ES-I3 (cell line): ENCODE measurements around the gene PLK5.
"Not testable (repeated sequence)": the region's sequence is repeated elsewhere in the genome, so short reads cannot be mapped to it uniquely, and the experiment has no call there.

Source experiments
- H3K36me3 ChIP-seq: 2 replicates; pipeline ENCODE4 v1.6.1; 2013; ENCODE audit warnings: mild to moderate bottlenecking, low read length, control low read depth, moderate library complexity; ENCODE audit not compliant: insufficient read depth
- H3K4me1 ChIP-seq: 2 replicates; pipeline ENCODE4 v1.6.1; 2013; ENCODE audit warnings: mild to moderate bottlenecking, control low read depth, low read length; ENCODE audit not compliant: insufficient read depth
- H3K9ac ChIP-seq: 2 replicates; pipeline ENCODE4 v1.6.1; 2013; ENCODE audit warnings: low read depth, mild to moderate bottlenecking, low read length, moderate library complexity
- H3K9me3 ChIP-seq: 2 replicates; pipeline ENCODE4 v1.6.1; 2013; ENCODE audit warnings: mild to moderate bottlenecking, low read length, moderate library complexity; ENCODE audit not compliant: control insufficient read depth, insufficient read depth

PLK5 gene

GRCh38 chr19:1535699-1536098 lies 11.8 kb downstream of the PLK5 start:
- H3K36me3 ChIP-seq, H3K9ac ChIP-seq, H3K9me3 ChIP-seq, H3K4me1 ChIP-seq: not testable (repeated sequence)

GRCh38 chr19:1538978-1539377 lies 15.1 kb downstream of the PLK5 start:
- Histone ChIP-seq H3K9me3 (no peaks in the 10 kb centered on the region), H3K9ac (no peak overlapping the region), H3K4me1 (no peaks in the 10 kb centered on the region), H3K36me3 (no peaks in the 10 kb centered on the region)

- not testable (repeated sequence) for H3K36me3 ChIP-seq, H3K9ac ChIP-seq, H3K9me3 ChIP-seq, H3K4me1 ChIP-seq
Observed at GRCh38 chr19:1539749-1540148, 15.9 kb downstream of the PLK5 start.

- Histone ChIP-seq H3K9ac (peak overlapping the region; percentile 12; the same call in 1 of the 2 replicates), H3K4me1 (no peaks in the 10 kb centered on the region), H3K9me3 (no peaks in the 10 kb centered on the region), H3K36me3 (no peaks in the 10 kb centered on the region)
Observed at GRCh38 chr19:1540365-1540925, 16.6 kb downstream of the PLK5 start.

GRCh38 chr19:1549332-1549945 lies 25.6 kb downstream of the PLK5 start:
- Histone ChIP-seq H3K36me3 (no peaks in the 10 kb centered on the region), H3K4me1 (no peaks in the 10 kb centered on the region), H3K9ac (no peak overlapping the region), H3K9me3 (no peaks in the 10 kb centered on the region)

- Histone ChIP-seq H3K9ac (no peak overlapping the region), H3K9me3 (no peaks in the 10 kb centered on the region), H3K4me1 (no peaks in the 10 kb centered on the region), H3K36me3 (no peaks in the 10 kb centered on the region)
Observed at GRCh38 chr19:1551068-1552040, 27.5 kb downstream of the PLK5 start.

- Histone ChIP-seq H3K36me3 (no peaks in the 10 kb centered on the region), H3K9ac (no peak overlapping the region), H3K9me3 (no peaks in the 10 kb centered on the region), H3K4me1 (no peaks in the 10 kb centered on the region)
Observed at GRCh38 chr19:1553415-1553814, 29.5 kb downstream of the PLK5 start.

GRCh38 chr19:1554968-1555367 lies 31.1 kb downstream of the PLK5 start:
- H3K9me3 ChIP-seq, result no peaks in the 10 kb centered on the region
- H3K4me1 ChIP-seq, result no peaks in the 10 kb centered on the region
- H3K9ac ChIP-seq, result no peak overlapping the region
- H3K36me3 ChIP-seq, result no peaks in the 10 kb centered on the region

- no peaks in the 10 kb centered on the region for H3K4me1 ChIP-seq
- no peaks in the 10 kb centered on the region for H3K9me3 ChIP-seq
- no peak overlapping the region for H3K9ac ChIP-seq
- no peaks in the 10 kb centered on the region for H3K36me3 ChIP-seq
Observed at GRCh38 chr19:1555487-1556389, 31.9 kb downstream of the PLK5 start.

- Histone ChIP-seq H3K36me3 (no peaks in the 10 kb centered on the region), H3K9ac (no peak overlapping the region)
Observed at GRCh38 chr19:1556390-1557070, 32.7 kb downstream of the PLK5 start.

GRCh38 chr19:1558552-1558951 lies 34.7 kb downstream of the PLK5 start:
- Histone ChIP-seq H3K4me1 (no peaks in the 10 kb centered on the region), H3K9ac (no peak overlapping the region), H3K9me3 (no peaks in the 10 kb centered on the region), H3K36me3 (no peaks in the 10 kb centered on the region)

More at GRCh38 chr19:1556390-1557070, 32.7 kb downstream of the PLK5 start:
- Histone ChIP-seq H3K9me3 (no peaks in the 10 kb centered on the region), H3K4me1 (no peaks in the 10 kb centered on the region)

- no peaks in the 10 kb centered on the region for H3K4me1 ChIP-seq
- H3K36me3 ChIP-seq, result no peaks in the 10 kb centered on the region
- no peaks in the 10 kb centered on the region for H3K9me3 ChIP-seq
- H3K9ac ChIP-seq, result no peak overlapping the region
Observed at GRCh38 chr19:1560286-1560882, 36.5 kb downstream of the PLK5 start.

- no peaks in the 10 kb centered on the region for H3K36me3 ChIP-seq
- no peaks in the 10 kb centered on the region for H3K4me1 ChIP-seq
- H3K9me3 ChIP-seq, result no peaks in the 10 kb centered on the region
- H3K9ac ChIP-seq, result no peak overlapping the region
Observed at GRCh38 chr19:1561236-1561842, 37.5 kb downstream of the PLK5 start.
